NCI-H748 treated with DMSO at 0.1 percent for 48 hours (cell line): ENCODE data around the gene GGCT.

Source experiments
- DNase-seq: peaks from one replicate; lab custom pipeline; 2025; lab: John Stamatoyannopoulos, UW

The GGCT gene

DNA sequence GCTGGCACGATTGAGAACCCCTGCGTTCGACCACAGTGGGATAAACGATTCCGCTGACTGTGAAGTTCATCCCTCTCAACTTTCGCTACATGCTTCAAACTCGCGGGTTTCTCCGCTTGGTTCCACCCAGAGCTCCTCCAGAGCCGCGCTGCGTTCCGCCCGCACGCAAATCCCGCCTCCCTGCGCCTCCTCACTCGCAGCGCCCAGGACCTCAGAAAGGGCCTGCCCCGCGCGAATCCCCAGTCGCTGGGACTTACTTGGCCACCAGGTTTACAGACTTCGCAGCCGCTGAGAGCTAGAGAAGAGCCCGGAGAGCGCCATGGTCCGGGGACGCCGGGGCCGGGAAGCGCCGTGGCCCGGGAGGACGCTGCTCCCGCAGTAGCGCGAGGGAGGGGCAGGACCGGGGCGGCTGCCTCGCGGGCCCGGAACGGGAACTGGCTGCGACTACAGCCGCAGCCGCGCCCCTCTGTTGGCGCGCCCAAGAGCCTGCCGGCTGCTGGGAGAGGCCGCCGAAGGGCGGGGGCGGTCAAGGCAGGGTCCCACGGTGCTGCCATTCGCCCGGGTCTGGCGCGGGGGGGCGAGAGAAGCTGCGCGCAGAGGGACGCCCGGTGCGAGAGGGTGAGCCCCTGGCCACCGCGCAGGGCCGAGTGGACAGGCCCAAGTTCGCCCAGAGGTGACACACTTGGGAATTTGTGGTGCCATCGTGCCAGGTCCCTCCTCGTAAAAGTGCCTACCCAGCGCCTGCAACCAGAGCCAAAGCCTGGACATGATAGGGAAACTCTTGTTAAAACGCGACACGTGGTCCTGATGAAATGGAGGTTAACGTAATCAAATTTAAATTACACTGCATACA lies 26.1 kb downstream of the GGCT start, which contains the start of gene NOD1:
Gene NOD1 (minus strand): TSS at position 436 of the 853 bp plus-strand sequence. CDS start 21,863 bp downstream, outside the sequence.
- peak; percentile 68 for DNase-seq

DNA sequence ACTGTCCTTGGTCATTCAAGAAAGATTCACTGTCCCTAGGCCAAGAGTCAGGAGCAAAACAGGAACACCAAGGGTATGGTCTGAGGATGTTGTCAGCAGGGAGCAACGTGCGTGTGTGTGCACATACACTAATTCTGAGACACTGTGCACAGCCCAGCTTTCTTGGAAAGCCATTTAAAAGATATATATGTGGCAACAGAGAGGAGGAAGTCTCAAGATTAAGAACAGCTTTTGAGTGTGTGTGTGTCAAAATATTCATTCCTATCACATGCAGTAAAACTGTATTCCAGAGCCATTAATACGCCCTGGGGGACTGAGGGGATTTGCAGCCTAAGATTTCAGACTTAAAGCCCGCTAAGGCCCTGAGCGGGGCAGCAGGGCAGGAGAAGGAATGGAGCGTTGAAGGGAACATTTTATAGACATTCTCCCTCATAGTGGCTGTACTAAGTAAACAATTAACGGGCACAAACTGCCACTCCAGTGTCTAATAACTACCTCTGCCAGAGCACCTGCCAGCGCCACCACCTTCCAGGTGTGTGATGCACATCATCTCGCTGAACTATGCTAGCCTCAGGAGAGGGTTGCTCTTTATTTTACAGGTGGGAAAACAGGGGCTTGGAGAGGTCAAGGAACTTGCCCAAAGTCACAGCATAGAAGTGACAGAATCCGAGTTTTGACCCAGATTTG lies 28.0 kb downstream of the GGCT start:
- DNase-seq = peak; percentile 81

DNA sequence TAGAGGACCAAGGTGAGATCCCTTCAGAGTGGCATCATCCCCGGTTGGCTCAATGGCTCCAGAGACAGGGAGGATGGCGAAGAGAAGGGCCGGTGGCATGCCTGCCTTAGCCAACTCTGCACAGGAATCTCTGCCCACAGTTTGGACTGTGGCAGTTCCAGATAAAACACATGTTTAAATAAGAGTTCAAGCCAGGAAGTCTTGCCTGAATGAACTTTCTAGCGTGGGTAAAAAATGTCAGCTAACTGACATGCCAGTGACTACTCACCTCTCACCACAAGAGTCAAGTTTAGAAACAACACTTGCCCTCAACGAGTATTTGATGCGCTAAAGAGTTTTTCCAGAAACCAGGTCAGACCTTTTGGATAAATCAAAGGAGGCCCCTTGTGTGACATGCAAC lies 29.0 kb downstream of the GGCT start:
- no peak for DNase-seq

DNA sequence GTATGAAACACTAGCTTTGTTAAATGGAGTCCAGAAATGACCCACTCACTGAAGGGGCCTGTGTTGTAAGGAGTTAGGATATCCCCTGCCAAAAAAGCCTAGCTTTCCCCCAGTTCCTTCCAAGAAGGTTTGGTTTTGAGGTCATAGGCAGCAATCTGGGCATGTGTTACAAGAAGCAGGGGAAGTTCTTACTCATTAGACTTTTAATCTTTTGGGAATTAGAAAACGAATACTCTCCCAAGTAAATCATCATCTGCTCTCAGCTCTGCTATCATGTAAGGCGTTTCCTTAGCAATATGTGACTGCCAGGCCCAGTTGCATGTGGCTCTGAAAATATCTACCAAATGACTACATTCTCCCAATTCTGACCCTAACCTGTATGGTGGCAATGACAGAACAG lies 29.7 kb downstream of the GGCT start:
- DNase-seq = no peak

DNA sequence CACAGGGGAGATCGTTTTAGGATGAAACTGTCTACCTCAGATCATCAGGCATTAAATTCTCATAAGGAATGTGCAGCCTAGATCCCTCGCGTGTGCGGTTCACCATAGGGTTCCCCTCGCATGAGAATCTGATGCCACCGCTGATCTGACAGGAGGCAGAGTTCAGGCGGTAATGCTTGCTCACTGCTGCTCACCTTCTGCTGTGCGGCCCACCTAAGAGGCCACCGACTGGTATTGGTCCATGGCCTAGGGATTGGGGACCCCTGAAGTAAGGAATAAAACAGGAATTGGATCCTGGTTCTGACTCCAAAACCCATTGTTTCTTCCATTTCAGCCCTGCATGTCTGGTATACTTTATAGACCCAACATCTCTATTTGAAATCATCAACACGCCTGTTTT lies 30.1 kb downstream of the GGCT start:
- DNase-seq = no peak

DNA sequence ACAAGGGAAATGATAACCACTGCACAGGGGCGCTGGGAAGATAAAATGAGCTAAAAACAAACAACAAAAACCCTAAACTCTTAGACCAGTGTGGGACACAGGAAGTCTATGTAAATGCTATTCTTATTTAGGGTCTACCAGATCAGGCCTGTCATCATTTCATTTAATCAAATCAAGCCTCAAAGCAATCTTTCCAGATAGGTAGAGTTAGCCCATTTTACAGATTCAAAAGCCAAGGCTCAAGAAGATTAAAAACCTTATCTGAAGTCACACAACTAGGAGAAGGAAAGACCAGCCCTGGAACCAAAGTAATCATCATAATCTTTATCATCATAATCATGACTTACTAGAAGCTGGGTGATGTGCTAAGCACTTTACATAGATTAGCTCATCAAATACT lies 30.7 kb downstream of the GGCT start:
- DNase-seq = no peak

DNA sequence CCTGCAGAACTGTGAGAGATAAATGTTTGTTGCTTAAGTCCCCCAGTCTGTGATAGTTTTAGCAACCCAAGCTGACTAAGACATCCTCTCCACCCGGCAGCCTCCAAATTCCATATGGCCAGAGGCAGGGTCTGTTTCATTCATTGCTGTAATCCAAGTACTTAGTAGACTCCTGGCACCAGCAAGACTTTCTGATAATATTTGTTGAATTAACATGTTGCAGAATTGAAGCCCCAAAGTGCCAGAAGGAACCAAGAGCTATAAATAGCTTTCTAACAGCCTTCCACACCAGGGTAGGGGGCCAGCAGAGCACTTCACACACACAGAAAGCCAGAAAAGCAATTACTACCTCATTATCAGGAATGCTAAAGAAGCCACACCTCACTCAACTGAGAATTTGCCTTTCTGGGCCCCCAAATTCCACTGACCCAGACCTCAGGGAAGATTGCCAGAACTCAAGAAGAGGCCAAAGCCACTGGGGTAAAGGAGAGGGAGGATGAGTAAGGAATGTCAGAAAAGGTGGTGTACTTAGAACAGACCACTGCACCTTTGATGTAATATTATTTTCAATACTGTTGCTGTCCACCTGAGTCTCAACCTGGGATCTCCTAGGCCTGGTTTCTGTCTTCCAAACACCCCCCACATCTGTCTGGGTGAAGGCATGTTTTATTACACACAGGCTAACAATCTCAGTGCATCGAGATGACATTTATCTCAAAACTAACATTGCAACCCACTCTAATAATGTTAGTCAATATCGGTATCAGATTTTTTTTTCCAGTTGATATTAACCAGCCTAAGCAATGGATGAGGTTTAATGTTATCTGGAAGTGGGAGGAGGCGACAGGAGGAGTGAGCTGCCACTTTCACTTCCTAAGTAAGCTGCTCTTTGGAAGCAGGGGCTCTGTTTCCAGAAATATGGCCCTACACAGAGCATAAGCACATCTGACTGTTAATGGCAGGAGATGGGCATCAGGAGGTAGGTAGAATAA lies 31.5 kb downstream of the GGCT start:
- no peak for DNase-seq

DNA sequence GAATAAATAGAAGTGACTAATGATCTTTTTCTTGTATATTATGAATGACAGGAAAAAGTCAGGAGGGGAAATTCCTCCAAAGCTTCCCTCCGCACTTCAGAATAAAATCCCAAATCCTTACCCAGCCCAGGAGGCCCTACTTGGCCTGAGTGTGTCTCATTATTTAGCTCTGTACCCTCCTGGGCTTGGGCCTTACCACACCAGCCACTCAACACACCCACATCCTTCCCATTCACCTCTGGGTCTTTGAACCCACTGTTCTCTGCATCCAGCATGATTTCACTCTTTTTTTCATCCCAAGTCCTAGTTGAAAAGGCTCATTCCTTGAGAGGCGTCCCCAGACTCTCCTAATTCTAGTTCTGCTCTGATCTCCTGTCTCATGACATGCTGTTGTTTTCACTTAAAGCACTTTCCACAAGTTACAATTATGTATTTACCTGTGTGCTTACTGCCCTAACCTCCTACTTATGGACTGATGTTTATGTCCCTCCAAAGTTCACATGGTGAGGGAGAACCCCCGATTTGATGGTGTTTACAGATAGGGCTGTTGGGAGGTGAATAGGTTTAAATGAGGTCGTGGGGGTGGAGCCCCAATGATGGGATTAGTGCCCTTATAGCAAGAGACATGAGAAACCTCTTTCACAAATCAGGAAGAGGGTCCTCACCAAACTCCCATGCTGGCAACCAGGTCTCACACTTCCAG lies 32.4 kb downstream of the GGCT start:
- no peak for DNase-seq

DNA sequence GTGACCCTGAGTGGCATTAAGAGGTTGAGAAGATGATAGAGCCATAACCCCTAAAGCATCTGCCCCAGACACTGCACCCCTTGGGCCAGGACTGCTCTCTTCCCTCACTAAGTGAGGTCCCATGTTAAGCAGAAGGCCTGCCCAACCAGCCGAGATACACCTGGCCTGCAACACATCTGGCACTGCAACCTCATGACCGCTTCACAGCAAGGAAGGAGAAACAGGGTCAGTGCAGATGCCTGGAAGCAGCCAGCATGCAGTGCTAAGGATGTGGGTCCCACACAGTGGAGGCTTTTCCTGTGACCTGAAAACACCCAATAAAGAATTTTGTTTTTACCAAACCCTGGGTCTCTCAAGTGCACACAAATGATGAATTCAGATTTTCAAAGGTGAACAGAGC lies 33.4 kb downstream of the GGCT start:
- DNase-seq = no peak

DNA sequence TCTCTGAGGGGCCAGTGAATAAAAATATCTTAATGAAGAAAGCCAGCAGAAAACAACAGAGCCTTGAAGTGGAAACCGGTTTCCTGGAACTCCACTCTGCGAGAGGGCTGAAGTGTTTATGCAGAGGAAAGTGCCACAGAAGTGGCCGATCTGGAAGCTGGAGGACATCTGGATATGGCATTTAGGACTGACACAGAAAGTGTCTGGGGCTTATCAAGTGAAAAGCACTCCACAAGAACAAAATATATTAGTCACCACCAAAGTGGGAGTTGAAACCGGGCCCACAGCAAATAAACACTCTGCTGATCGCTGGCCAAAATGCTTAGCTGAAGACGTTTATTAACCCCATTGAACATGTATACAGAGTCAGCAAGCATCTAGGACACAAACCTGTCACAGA lies 33.9 kb downstream of the GGCT start:
- no peak for DNase-seq

DNA sequence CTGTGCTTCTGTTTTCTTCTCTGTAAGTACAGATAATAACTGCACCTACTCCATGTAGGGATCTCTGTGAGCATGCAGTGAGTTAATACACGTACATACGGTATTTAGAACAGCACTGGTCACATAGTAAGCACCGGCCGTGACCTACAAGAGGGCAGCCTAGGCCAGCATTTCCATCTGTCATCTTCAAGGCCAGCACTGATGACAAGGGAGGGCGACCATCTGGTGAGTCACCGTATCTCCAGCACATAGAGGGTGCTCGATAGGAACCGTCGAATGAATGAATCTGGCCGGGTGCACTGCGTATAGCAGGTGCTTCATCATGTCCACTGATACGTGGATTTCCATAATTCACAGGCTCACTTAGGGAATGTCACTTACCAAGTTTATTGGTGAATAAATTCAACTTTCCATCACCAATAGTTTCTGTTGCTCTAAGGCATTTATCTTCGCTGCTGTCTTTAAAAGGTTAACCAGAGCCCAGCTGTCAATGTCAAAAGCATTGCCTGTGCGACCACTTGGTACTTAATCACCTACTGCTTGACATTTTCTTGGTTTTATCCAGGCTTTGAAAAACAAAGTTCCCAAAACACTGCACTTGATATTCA lies 34.4 kb downstream of the GGCT start:
- DNase-seq = no peak

DNA sequence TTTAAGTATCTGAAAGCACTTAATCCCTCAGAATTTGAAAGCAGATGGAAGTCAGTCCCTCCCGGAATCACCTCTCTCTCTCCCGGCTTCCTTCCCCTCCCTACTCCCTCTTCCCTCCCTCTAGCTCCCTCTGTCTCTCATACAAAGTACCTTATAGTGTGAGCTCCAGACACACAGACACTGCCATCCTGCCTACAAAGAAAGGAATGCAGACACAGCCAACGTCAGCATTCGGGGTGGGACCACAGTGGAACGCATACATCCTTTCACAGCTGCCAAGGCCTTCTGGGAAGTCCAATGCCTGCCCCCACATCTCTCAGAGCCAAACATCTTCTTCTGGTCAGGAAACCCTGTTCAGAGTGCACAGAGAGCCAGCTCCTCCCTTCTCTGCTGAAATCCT lies 35.3 kb downstream of the GGCT start:
- DNase-seq = no peak

DNA sequence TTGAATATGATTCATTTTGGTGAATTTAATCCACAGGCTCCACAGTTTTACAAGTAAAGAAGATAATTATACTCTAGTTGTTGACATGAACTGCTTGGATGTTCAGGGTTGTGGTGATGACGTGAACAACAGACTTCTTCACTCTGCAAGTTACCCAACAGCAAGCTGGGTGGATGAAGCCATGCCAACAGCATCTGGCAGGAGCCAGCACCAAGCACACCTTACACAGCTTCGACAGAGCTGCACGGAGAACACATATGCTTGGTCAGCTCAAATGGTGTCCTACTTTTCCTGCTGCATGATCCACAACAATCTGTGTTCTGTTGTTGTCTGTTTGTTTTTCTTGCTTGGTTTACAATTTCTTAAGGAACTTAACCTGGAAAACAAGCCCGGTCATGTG lies 35.8 kb downstream of the GGCT start:
- DNase-seq = no peak

DNA sequence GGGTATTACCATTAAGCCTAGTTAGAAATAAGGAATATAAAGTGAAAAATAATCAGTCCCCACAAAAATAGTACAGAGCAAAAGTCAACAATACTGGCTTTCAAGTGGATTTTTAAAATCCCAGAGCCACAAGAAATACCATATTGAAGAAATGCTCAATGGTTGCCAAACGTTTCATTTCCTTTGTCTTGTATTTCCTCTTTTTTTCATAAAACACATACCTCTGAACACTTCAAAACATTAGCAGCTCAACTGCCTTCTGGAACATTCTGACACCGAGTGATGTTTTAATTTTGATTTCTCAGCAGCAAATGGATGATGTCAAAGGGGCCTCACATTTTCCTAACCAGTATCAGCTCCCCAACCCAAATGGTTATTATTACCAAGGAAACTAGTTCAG lies 36.6 kb downstream of the GGCT start:
- no peak for DNase-seq

DNA sequence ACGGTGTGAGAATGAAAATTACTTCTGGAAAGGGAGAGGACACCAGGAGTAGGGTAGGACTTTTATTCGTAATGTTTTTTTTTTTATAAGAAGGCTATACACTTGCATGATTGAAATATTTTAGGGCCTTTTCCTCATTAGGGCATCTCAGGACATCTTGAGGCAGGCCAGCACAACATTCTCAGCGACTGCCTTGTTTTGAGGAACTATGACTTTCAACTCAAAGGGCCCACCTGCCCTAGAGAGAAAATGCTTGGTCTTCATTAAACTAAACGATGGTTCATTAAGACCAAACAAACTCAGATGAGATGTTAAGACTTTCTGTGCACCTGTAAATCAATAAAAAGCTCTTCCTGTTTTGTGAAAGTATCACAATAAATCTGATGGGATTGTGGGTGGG lies 37.4 kb downstream of the GGCT start:
- DNase-seq = no peak

DNA sequence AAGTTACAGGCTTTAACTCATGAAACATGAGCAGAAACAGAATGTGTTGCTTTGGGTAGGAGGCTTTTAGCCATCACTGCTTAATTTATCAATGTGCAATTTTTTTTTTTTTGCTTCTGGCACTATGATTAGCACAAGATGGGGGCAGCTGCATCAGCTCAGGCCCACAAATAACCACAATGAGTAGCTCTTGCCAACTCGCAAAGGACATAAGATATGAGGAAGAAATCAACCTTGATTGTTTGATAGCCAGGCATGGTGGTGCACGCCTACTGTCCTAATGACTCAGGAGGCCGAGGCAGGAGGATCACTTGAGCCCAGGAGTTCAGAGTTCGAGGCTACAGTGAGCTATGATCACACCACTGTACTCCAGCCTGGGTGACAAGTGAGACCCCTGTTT lies 38.4 kb downstream of the GGCT start:
- DNase-seq = no peak

DNA sequence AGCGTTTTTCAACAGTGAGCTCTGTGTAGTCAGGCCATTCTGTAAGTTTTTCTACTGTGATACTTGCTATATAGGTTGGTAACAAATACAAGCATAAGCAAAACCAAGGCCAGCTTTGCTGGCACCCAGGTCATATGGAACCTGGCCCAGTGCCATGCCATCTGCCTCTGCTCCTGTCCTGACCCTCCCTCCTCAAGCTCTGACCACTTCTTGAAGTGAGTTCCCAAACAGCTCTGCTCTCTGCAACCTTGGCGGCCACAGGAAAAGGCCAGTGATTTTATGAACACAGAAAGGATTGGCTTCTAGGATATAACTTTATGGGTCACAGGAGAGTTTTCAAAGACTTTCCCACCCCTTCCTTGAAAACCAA lies 38.8 kb downstream of the GGCT start:
- DNase-seq = no peak

DNA sequence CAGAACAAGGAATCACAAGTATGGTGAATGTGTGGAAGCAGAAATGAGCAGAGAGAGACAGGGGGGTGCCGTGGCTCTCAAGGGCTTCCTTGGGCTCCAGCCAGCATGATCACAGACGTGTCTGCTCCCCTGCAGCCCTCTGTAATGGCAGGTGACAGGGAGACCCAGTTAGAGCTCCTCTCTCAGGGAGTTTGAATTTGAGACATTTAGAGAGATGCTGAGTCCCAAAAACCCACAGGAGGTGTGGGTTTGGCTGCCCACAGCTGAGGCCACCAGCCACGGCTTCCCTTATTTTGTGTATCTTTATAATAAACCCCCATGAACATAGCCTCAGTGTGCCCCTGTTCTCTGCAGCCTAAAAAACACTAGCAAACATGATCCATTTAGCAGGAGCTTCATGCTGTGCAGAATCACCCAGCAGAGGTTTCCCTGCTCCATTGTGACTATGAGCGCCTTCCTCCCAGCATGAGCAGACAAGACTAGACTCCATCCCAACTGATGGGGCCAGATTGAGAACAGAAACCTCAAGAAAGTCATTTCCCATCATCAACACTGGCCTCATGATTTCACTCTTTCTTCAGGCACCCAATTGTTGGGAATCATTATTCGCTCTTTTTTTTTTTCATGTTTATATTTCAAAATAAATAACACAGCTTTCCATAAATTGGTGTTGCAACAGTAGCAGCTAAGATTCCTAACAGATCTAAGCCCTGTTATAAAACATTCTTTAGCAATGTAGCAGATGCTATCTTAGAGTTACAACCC lies 39.4 kb downstream of the GGCT start:
- DNase-seq = no peak

DNA sequence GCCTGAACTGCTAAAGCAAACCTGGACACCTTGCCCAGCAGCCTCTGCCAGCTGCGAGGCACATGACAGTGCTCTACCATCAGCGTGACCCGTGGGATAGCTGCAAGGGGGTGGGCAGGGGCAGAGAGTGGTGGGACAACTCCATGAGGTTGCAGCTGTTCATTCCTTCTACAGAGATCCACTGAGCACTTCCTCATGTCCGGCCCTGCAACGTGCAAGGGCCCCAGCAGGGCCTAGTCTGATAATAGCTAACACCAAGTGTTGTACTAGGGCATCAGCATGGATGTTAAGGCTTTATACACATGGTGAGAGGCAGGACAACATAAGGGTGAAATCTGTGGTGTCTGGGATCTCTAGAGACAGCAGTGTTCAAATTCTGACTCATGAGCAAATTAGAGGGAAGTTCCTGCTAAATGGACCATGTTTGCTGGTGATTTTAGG lies 40.4 kb downstream of the GGCT start:
- no peak for DNase-seq

DNA sequence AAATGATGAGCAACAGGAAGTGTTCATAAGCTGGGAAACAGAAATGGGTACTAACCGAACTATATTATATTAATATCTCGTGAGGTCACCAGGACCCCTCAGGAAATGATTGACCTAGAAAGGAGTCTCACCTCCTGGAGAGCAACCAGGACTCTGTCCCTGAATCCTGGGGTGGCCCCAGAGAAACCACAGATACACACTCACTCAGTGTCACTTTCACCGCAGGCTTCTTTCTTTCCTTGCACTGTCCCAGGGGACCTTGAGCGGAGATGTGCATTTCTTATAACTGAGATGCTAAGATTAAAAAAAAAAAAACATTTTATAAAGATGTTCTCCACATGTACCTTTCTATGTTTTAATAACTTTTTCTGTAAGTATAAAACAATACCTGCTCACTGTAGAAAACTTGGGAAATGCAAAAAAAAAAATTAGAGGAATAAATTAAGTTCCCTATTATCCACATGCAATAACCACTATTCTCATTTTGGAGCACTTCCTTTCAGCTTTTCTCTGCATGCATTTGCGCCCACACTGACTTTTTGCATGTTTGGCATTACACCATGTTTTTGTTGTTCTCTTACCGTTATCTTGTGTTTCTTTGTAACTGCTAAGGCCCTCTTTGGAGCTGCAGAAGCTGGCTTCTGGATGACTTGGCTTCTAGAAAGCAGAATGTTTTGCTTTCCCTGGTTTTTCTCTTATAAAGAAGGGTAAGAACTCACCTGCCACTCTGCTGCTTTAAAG lies 41.1 kb downstream of the GGCT start:
- DNase-seq = no peak
